GM12892 (cell line): ENCODE results near the gene VAV2.

Source experiments
- POLR2A ChIP-seq: IDR thresholded peaks from 2 replicates; pipeline ENCODE4 v1.6.1; 2011; ENCODE audit warnings: low read depth, low read length, control low read depth
- POLR2AphosphoS5 ChIP-seq: IDR thresholded peaks from 2 replicates; pipeline ENCODE4 v1.6.1; 2011; ENCODE audit warnings: low read depth, low read length, control low read depth
- TAF1 ChIP-seq: IDR thresholded peaks from 2 replicates; pipeline ENCODE4 v1.6.1; 2011; ENCODE audit warnings: low read depth, mild to moderate bottlenecking, control low read depth, low read length, borderline replicate concordance

DNA sequence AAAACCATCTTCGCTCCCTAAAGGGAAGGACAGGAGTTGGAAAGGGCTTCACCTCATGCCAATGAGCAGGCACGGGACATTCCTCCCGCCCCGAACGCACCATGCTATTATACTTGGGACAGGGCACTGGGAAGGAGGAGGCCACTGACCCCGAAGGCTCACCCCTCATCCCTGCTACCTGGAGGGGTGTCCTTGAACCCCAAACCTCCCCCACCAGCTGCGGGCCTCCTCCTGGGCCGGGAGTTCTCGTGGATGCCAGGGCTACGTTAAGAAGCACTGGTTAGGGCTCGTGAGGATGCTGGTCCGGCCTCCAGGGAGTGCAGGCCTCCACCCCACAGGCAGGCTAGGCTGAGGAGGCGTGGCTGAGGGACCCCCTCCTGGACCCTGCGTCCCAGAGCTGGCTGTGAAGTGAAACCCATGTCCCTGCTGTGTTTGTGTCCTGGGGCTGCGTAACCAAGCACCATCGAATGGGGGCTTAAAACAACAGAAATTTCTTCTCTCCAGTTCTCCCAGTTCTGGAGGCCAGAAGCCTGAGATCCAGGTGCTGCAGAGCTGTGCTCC is 142.9 kb downstream of the VAV2 start:
- TF ChIP-seq POLR2AphosphoS5, result no peak
- TF ChIP-seq POLR2A, result no peak
- no peak for TF ChIP-seq TAF1
